SK-N-SH (cell line): Measurements from ENCODE around the gene ZCCHC14. TPM values are rescaled to one million over a fixed set of nuclear protein-coding genes. Genes with fewer than 3 reads are reported as not detected.

Experiments
- CTCF ChIA-PET: fragments of 300-600, 350-600 bp; formaldehyde crosslinking; extraction: SDS; loops from one replicate; lab custom pipeline; 2021; lab: Yijun Ruan, JAX
- POLR2A ChIA-PET: fragments of 350-600 bp; sonication (Branson Sonifier 250); formaldehyde crosslinking; extraction: SDS; loops from one replicate; lab custom pipeline; 2020; ENCODE audit warnings: antibody characterized with exemption, inconsistent platforms; lab: Yijun Ruan, JAX
- DNase-seq: peaks from one replicate; pipeline ENCODE4 v3.0.0; 2012
- H2AFZ ChIP-seq: fragments of 200-600 bp; sonication (generic); 2 replicates; pipeline ENCODE4 v1.8.1; 2016; ENCODE audit warnings: antibody characterized with exemption, mild to moderate bottlenecking, low read depth
- H3F3A ChIP-seq: fragments of 200-600 bp; sonication (generic); replicated peaks from 2 replicates; pipeline ENCODE3; 2016; ENCODE audit warnings: antibody characterized with exemption, mild to moderate bottlenecking; ENCODE audit not compliant: insufficient read depth
- H3K27ac ChIP-seq, 2 experiments: fragments of 200-500 bp in 1 of 2; fragments of 200-600 bp in 1 of 2; sonication (Bioruptor generic) in 1 of 2; sonication (generic), shearing (Covaris generic) in 1 of 2; 2 replicates each; pipeline versions ENCODE4 v1.5.1 to v1.6.1; 2014 to 2016; ENCODE audit warnings: low read depth in 2 of 2, inconsistent platforms in 1 of 2, low read length in 1 of 2, mild to moderate bottlenecking in 1 of 2, mixed read lengths in 1 of 2
- H3K27me3 ChIP-seq: fragments of 200-600 bp; sonication (generic), shearing (Covaris generic); 2 replicates; pipeline ENCODE4 v1.6.1; 2016; ENCODE audit warnings: mixed run types; ENCODE audit not compliant: insufficient read depth
- H3K36me3 ChIP-seq, 2 experiments: fragments of 200-500 bp in 1 of 2; fragments of 200-600 bp in 1 of 2; sonication (Bioruptor generic) in 1 of 2; sonication (generic) in 1 of 2; replicated peaks in 1 of 2; 2 replicates each; pipeline versions ENCODE3 to v1.5.1; 2014 to 2016; ENCODE audit warnings: low read length in 1 of 2, mild to moderate bottlenecking in 1 of 2; ENCODE audit not compliant: insufficient read depth in 2 of 2, control insufficient read depth in 1 of 2
- H3K4me1 ChIP-seq, 2 experiments: fragments of 200-500 bp in 1 of 2; fragments of 200-600 bp in 1 of 2; sonication (Bioruptor generic) in 1 of 2; sonication (generic), shearing (Covaris generic) in 1 of 2; 2 replicates each; pipeline versions ENCODE4 v1.5.1 to v1.6.1; 2014 to 2016; ENCODE audit warnings: low read depth in 1 of 2, low read length in 1 of 2, mixed run types in 1 of 2; ENCODE audit not compliant: insufficient read depth in 2 of 2, control insufficient read depth in 1 of 2
- H3K4me2 ChIP-seq: fragments of 200-600 bp; sonication (generic), shearing (Covaris generic); 2 replicates; pipeline ENCODE4 v1.6.1; 2017; ENCODE audit warnings: mixed run types
- H3K4me3 ChIP-seq, 2 experiments: fragments of 200-500 bp in 1 of 2; fragments of 200-600 bp in 1 of 2; sonication (Bioruptor generic) in 1 of 2; sonication (generic), shearing (Covaris generic) in 1 of 2; 2 replicates each; pipeline versions ENCODE4 v1.5.1 to v1.8.1; 2014 to 2016; ENCODE audit warnings: low read depth in 2 of 2, inconsistent platforms in 1 of 2, low read length in 1 of 2, mild to moderate bottlenecking in 1 of 2, mixed read lengths in 1 of 2, moderate library complexity in 1 of 2
- H3K79me2 ChIP-seq: fragments of 200-600 bp; sonication (generic); 2 replicates; pipeline ENCODE4 v1.8.1; 2017; ENCODE audit warnings: mild to moderate bottlenecking; ENCODE audit not compliant: insufficient read depth
- H3K9ac ChIP-seq: fragments of 200-600 bp; sonication (generic); 2 replicates; pipeline ENCODE4 v1.6.1; 2017; ENCODE audit warnings: mixed run types
- H3K9me2 ChIP-seq: fragments of 200-600 bp; sonication (generic); 2 replicates; pipeline ENCODE4 v1.6.1; 2017; ENCODE audit warnings: mixed run types
- H3K9me3 ChIP-seq: fragments of 200-600 bp; sonication (generic); 2 replicates; pipeline ENCODE4 v1.6.1; 2017; ENCODE audit warnings: mixed run types, mild to moderate bottlenecking, moderate library complexity
- H4K20me1 ChIP-seq: fragments of 200-600 bp; sonication (generic); 2 replicates; pipeline ENCODE4 v1.6.1; 2017; ENCODE audit warnings: mild to moderate bottlenecking, mixed run types; ENCODE audit not compliant: insufficient read depth
- CTCF ChIP-seq: fragments of 200-600 bp; sonication (generic); IDR thresholded peaks from 2 replicates; pipeline ENCODE4 v1.6.1; 2017; ENCODE audit warnings: antibody characterized with exemption, mild to moderate bottlenecking, moderate library complexity
- ELF1 ChIP-seq: IDR thresholded peaks from 2 replicates; pipeline ENCODE4 v1.4.0; 2012
- EP300 ChIP-seq, 2 experiments: IDR thresholded peaks; 2 replicates each; pipeline versions ENCODE4 v1.4.0 to v1.6.1; 2012; ENCODE audit warnings: borderline replicate concordance in 1 of 2, low read depth in 1 of 2, low read length in 1 of 2
- EZH2phosphoT487 ChIP-seq: fragments of 200-600 bp; sonication (generic); IDR thresholded peaks from 2 replicates; pipeline ENCODE4 v1.6.1; 2017; ENCODE audit warnings: low read depth, mixed run types, mild to moderate bottlenecking, antibody characterized with exemption, moderate library complexity, borderline replicate concordance
- FOSL2 ChIP-seq: IDR thresholded peaks from 2 replicates; pipeline ENCODE4 v1.4.0; 2012; ENCODE audit warnings: low read depth, mild to moderate bottlenecking, moderate library complexity, borderline replicate concordance
- FOXM1 ChIP-seq: IDR thresholded peaks from 2 replicates; pipeline ENCODE4 v1.4.0; 2012; ENCODE audit warnings: low read depth, mild to moderate bottlenecking
- GATA2 ChIP-seq: sonication (generic); formaldehyde crosslinking; IDR thresholded peaks from 2 replicates; pipeline ENCODE4 v1.5.0; 2020; ENCODE audit warnings: mild to moderate bottlenecking, missing genetic modification reagents
- JUND ChIP-seq: IDR thresholded peaks from 2 replicates; pipeline ENCODE4 v1.4.0; 2012
- MXI1 ChIP-seq: IDR thresholded peaks from 2 replicates; pipeline ENCODE4 v1.6.1; 2012; ENCODE audit warnings: mild to moderate bottlenecking, low read depth, low read length, improper control_type of control experiment
- NFIC ChIP-seq: IDR thresholded peaks from 2 replicates; pipeline ENCODE4 v1.4.0; 2012; ENCODE audit warnings: borderline replicate concordance
- PBX3 ChIP-seq: IDR thresholded peaks from 2 replicates; pipeline ENCODE4; 2012
- POLR2AphosphoS5 ChIP-seq: IDR thresholded peaks from 2 replicates; pipeline ENCODE4 v1.6.1; 2012; ENCODE audit warnings: low read depth, low read length
- RAD21 ChIP-seq: IDR thresholded peaks from 2 replicates; pipeline ENCODE4 v1.6.1; 2012; ENCODE audit warnings: mild to moderate bottlenecking, low read length
- RFX5 ChIP-seq: IDR thresholded peaks from 2 replicates; pipeline ENCODE4 v1.6.1; 2012; ENCODE audit warnings: mild to moderate bottlenecking, improper control_type of control experiment, low read length
- SIN3A ChIP-seq: IDR thresholded peaks from 2 replicates; pipeline ENCODE4 v1.6.1; 2012; ENCODE audit warnings: low read depth, mild to moderate bottlenecking, low read length, moderate library complexity, borderline replicate concordance
- SMC3 ChIP-seq: IDR thresholded peaks from 2 replicates; pipeline ENCODE4 v1.6.1; 2012; ENCODE audit warnings: low read depth, low read length, improper control_type of control experiment
- TAF1 ChIP-seq: IDR thresholded peaks from 2 replicates; pipeline ENCODE4 v1.6.1; 2012; ENCODE audit warnings: low read depth, mild to moderate bottlenecking, low read length, moderate library complexity, borderline replicate concordance
- WGBS: methylation state at CpG from one replicate; pipeline ENCODE4 v1.1.6; 2017; ENCODE audit warnings: low lambda C conversion rate; 5-methylcytosine and 5-hydroxymethylcytosine counted together
- polyA plus RNA-seq, 3 experiments: library from polyadenylated mRNA; depleted of rRNA; stranded (reverse); fragments of >200 nt; gene quantifications; 2 replicates each; pipeline ENCODE4 v1.2.3, GENCODE V29; 2012
- TF ChIP-seq, protein P1 (sequence below): fragments of 150-350 bp; IDR thresholded peaks from 2 replicates; pipeline ENCODE4 v1.6.1; 2016; ENCODE audit warnings: mild to moderate bottlenecking, low read depth, low read length
- TF ChIP-seq, protein P2 (sequence below): IDR thresholded peaks from 2 replicates; pipeline ENCODE4 v1.4.0; 2012; ENCODE audit warnings: low read depth, borderline replicate concordance
- TF ChIP-seq, protein P3 (sequence below): IDR thresholded peaks from 2 replicates; pipeline ENCODE4 v1.6.1; 2012; ENCODE audit warnings: mild to moderate bottlenecking, low read depth, low read length, moderate library complexity

The ZCCHC14 gene
- polyA plus RNA-seq, 1 of the 3 experiments (the other 2 are of a cell fraction), result 5.7 TPM

DNA sequence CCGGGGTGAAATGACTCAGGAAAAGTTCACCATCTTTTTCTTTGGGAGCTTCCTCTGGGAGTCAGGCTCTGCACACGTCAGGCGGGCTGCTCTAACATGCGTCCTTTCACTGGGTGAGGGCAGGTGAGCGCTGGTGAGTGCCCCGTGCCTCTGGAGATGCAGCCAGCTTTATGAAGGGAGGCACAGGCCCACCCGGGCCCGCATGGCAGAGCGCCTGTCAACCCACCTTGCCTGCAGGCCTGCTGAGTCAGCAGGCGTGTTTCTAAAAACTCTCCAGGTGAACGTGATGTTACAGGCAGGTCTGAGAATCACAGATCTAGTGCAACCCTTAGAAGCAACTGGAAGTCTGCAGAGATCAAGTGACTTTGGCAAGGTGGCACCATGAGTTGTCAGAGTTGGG lies 82.3 kb downstream of the ZCCHC14 start:
- no peaks in the 10 kb centered on the region for H3K9me3 ChIP-seq
- 100% methylated on average over 9 of the region's 11 CpGs for WGBS
- no peak for DNase-seq
- H3K27ac ChIP-seq, result no peak overlapping the region; a peak in 1 of 4 replicates
- H3K4me1 ChIP-seq, result no peaks in the 10 kb centered on the region
- no peaks in the 10 kb centered on the region for H3F3A ChIP-seq
- H3K9ac ChIP-seq, result no peak overlapping the region
- CTCF ChIA-PET, result interaction anchor here (1.1 to 2.0 kb wide), 2 partner anchors 16 to 359 kb away, joined by 3 to 7 read pairs; no protein-coding TSS in a partner anchor
- H3K27me3 ChIP-seq, result no peaks in the 10 kb centered on the region
- no peaks in the 10 kb centered on the region for H3K9me2 ChIP-seq
- H4K20me1 ChIP-seq, result no peaks in the 10 kb centered on the region
- H3K36me3 ChIP-seq, result peaks cover 43 to 87% of the 10 kb centered on the region in 2 experiments
- no peak overlapping the region for H2AFZ ChIP-seq
- POLR2A ChIA-PET, result no interaction called here
- TF ChIP-seq, protein P1, sequence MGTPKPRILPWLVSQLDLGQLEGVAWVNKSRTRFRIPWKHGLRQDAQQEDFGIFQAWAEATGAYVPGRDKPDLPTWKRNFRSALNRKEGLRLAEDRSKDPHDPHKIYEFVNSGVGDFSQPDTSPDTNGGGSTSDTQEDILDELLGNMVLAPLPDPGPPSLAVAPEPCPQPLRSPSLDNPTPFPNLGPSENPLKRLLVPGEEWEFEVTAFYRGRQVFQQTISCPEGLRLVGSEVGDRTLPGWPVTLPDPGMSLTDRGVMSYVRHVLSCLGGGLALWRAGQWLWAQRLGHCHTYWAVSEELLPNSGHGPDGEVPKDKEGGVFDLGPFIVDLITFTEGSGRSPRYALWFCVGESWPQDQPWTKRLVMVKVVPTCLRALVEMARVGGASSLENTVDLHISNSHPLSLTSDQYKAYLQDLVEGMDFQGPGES, result no peak
- TF ChIP-seq, protein P2, sequence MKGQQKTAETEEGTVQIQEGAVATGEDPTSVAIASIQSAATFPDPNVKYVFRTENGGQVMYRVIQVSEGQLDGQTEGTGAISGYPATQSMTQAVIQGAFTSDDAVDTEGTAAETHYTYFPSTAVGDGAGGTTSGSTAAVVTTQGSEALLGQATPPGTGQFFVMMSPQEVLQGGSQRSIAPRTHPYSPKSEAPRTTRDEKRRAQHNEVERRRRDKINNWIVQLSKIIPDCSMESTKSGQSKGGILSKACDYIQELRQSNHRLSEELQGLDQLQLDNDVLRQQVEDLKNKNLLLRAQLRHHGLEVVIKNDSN, result no peak
- no peak for TF ChIP-seq SMC3
- TF ChIP-seq FOXM1, result no peak
- TF ChIP-seq EZH2phosphoT487, result no peak
- no peak for TF ChIP-seq SIN3A
- TF ChIP-seq NFIC, result no peak
- TF ChIP-seq TAF1, result no peak
- no peak for TF ChIP-seq ELF1
- TF ChIP-seq MXI1, result no peak
- TF ChIP-seq RFX5, result no peak
- TF ChIP-seq POLR2AphosphoS5, result no peak
- no peak overlapping the region for H3K4me2 ChIP-seq
- H3K79me2 ChIP-seq, result no peaks in the 10 kb centered on the region
- no peak overlapping the region for H3K4me3 ChIP-seq

DNA sequence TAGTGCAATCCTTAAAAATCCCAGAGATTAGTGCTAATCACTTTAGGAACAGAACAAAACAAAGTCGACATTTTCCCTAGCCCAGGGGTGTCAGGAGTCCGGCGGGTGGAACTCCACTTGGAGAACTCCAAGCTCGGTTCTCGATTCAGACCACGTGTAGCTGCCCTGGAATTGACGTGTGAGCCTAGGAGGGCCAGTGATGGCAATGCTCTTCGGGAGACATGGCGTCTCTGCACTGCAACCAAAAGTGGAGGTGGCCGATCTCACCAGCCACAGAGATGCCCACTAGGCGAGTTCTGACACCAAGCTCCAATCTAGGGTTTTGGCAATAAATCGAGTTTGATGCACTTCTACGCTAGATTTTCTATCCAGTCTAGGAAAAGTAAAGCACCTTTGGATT lies 83.0 kb downstream of the ZCCHC14 start:
- POLR2A ChIA-PET, result no interaction called here
- 91% methylated on average over 13 of the region's 13 CpGs for WGBS
- no peak for TF ChIP-seq GATA2 (CRISPR knock-in tag)
- no peak for TF ChIP-seq CTCF
- no peak for TF ChIP-seq EP300 (IDR thresholded peaks at IDR 0.05; ENCODE audit: borderline replicate concordance in 1 of 2, low read depth in 1 of 2, low read length in 1 of 2)
- TF ChIP-seq RAD21, result no peak
- no peak for TF ChIP-seq PBX3
- TF ChIP-seq JUND, result no peak
- TF ChIP-seq, protein P3, sequence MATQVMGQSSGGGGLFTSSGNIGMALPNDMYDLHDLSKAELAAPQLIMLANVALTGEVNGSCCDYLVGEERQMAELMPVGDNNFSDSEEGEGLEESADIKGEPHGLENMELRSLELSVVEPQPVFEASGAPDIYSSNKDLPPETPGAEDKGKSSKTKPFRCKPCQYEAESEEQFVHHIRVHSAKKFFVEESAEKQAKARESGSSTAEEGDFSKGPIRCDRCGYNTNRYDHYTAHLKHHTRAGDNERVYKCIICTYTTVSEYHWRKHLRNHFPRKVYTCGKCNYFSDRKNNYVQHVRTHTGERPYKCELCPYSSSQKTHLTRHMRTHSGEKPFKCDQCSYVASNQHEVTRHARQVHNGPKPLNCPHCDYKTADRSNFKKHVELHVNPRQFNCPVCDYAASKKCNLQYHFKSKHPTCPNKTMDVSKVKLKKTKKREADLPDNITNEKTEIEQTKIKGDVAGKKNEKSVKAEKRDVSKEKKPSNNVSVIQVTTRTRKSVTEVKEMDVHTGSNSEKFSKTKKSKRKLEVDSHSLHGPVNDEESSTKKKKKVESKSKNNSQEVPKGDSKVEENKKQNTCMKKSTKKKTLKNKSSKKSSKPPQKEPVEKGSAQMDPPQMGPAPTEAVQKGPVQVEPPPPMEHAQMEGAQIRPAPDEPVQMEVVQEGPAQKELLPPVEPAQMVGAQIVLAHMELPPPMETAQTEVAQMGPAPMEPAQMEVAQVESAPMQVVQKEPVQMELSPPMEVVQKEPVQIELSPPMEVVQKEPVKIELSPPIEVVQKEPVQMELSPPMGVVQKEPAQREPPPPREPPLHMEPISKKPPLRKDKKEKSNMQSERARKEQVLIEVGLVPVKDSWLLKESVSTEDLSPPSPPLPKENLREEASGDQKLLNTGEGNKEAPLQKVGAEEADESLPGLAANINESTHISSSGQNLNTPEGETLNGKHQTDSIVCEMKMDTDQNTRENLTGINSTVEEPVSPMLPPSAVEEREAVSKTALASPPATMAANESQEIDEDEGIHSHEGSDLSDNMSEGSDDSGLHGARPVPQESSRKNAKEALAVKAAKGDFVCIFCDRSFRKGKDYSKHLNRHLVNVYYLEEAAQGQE, result no peak
- TF ChIP-seq FOSL2, result no peak

More for the DNA sequence above, 83.0 kb downstream of the ZCCHC14 start:
- DNase-seq, result no peak
- no peaks in the 10 kb centered on the region for H3K9me3 ChIP-seq
- no peak overlapping the region for H2AFZ ChIP-seq
- H3K79me2 ChIP-seq, result no peaks in the 10 kb centered on the region
- no peak overlapping the region for H3K4me2 ChIP-seq
- CTCF ChIA-PET, result interaction anchor here (0.7 to 2.0 kb wide), 3 partner anchors 15 to 360 kb away, joined by 3 to 7 read pairs (median 3); no protein-coding TSS in a partner anchor
- no peaks in the 10 kb centered on the region for H4K20me1 ChIP-seq
- H3K36me3 ChIP-seq, result peaks cover 44 to 88% of the 10 kb centered on the region in 2 experiments
- no peak overlapping the region for H3K27ac ChIP-seq
- no peaks in the 10 kb centered on the region for H3K4me1 ChIP-seq
- no peak overlapping the region for H3K4me3 ChIP-seq
- H3K9ac ChIP-seq, result no peak overlapping the region
- no peaks in the 10 kb centered on the region for H3F3A ChIP-seq
- no peaks in the 10 kb centered on the region for H3K9me2 ChIP-seq
- no peaks in the 10 kb centered on the region for H3K27me3 ChIP-seq
